NK-92 treated with Interleukin-12 subunit alpha and Interleukin-12 subunit beta, amount 100 ng/mL, for 24 hours (cell line): ENCODE measurements around the gene SGCA.

Experiments
- DNase-seq: peaks from one replicate; lab custom pipeline; 2025; lab: John Stamatoyannopoulos, UW

The SGCA gene

DNA sequence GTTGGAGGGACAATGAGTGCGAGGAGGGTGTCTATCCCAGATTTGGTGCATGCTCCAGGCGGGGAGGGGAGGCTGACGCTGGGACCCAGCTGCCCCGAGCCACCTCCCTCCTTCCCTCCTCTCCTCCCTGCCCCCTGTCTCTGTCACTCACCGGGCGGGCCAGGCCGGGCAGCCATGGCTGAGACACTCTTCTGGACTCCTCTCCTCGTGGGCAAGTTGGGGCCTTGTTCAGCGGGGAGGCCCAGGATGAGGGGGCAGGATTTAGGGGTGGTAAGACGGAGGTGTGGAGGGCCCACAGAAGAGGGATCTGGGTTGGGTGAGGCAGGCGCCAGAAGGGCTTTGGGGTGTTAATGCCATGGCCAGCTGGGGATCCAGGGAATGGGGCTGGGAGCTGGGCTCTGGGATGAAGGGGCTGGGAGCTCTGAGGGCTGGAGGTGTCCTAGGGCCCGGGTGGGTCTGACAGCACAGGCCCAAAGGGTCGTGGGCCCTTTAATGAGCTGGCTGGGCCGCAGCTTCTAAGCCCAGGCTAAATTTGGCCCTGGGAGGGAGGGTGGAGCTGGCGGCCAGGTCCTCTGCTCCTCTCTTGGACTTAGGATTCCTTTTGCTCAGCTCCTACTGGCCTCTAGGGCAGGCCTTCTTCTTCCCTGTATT lies at the start of gene SGCA:
SGCA (plus strand) TSS at position 139 of the 651 bp plus-strand sequence; CDS start at position 175, 36 bp downstream.
- no peak for DNase-seq

DNA sequence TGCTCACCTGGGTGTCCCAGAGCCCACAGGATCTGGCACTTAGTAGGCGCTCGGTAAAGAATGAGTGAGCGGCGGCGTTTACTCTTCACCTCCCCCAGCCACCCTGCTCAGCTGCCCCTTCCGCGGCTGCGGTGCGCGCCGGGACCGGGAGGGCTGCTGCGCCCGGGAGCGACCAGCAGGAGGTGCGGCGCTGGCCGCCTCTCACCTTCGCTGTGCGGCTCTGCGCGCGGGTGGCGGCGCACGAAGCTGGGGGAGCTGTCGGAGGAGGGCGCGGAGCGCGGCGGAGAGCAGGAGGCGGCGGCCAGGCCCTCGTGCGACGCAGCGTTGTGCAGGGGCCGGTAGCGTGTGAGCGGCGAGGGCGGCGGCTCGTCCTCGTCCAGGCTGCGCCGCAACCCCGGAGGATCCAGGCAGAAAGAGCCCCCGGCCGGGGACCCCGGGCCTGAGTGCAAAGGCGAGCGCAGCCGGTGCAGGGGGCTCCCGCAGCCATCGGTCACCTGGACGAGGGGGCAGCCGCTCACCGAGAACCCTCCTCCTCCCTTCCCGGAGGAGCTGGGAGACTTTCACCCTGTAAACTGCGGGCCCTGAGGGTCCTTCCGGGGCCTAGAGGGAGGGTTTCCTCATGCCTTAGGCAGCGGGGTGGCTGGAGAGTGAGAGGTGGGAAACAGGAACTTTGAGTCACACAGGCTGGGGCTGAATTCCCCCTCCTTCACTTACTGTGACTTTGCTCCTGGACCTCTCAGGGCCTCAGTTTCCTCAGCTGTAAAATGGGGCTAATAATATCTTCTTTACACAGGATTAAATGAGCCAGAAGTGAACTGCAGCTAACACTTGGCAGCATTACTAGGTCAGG lies 48.4 kb upstream of the SGCA start:
- DNase-seq = no peak

DNA sequence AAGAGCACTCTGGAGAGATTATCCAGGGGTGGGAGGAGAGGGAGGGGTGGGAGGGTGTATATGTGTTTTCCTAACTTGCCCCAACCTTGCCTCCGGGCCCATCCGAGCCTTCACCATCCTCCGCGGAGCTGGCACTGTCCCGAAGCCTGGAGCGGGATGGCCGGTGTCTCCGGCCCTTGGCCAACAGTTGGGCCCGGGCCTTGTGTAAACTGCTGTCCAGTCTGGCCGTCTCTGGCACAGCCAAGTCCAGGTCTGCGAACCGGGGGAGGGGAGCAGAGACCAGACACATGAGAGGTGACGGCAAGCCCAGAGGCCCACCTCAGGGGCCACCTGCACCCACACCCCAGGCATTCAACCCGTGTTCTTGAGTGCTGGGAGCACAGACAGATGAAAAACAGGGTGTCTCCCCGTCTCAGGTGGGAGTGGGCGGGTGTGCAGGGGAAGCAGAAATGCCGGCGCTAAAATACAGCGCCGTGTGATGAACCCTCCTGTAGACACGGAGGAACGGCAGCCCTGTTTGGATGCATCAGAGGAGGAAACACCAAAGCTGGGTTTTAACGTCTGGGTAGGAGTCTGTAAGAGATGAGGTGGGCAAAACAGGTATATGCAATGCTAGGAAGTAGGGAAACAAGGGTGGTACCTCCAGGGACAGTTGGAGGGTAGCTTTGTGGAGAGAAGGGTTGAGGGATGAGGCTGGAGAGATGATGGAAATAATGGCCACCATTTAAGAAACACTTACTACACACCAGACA lies 47.6 kb upstream of the SGCA start:
- no peak for DNase-seq

DNA sequence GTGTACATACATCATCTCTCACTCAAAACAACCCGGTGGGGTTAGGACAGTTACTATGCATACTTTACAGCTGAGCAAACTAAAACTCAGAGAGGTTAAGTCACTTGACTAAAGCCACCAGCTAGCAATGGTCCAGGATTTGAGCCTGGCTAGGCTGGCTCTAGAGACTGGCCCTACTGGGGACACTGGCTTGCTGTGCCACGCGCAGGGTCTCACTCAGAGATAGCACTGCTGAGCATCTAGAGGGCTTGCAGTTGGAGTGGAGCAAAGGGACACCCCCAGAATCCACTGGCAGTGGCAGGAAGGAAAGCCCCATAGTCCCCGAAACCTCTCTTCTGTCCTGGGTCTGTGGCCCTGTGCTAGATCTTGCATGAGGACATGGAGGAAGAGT lies 47.0 kb upstream of the SGCA start:
- DNase-seq = no peak

DNA sequence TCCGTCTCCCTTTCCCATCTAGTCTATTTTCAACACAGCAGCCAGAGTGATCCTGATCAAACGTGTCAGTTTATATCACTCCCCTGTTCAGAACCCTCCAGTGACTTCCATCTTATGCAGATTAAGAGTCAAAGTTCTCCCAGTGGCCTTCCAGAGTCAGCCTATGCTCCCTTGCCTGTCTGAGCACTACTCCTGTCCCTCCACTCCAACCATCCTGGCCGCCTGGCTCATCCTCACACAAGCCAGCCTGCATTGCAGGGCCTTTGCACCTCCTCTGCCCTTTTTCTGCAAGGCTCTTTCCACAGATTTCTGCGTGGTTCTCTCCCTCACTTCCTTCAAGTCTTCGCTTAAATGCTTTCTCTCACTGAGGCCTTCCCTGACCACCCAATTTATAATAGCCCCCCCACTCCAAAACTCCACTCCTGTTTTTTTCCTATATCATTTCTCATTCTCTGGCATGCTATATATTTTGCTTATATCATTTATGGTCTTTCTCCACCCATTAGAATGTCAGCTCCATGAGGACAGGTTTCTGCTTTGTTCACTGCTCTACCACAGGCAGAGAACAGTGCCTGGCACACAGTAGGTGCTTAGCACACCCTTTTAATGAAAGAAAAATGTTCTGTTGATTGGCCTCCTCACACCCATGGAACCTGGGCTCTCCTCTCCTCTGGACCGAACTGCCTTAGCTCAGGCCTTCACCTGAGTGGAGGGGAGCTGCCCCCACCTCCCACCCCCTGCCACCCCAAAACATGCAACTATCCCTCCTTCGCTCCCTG lies 45.1 kb upstream of the SGCA start:
- no peak for DNase-seq

DNA sequence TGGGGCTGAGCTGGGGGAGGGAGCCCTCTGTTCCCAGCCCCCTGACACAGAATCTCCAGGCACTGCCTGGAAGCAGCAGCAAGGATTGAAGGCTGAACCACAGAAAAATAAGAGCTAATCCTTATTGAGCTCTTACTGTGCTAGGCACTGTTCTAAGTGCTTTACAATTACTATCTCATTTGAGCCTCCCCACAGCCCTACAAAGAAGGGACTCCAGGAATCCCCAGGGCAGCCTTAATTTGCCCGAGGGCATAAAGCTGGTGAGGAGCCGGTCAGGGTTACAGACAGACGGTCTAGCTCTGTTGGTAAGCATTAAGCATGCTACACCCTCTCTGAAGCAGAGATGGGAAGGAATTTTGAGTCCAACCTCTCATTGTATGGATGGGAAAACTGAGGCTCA lies 42.9 kb upstream of the SGCA start:
- DNase-seq = no peak

DNA sequence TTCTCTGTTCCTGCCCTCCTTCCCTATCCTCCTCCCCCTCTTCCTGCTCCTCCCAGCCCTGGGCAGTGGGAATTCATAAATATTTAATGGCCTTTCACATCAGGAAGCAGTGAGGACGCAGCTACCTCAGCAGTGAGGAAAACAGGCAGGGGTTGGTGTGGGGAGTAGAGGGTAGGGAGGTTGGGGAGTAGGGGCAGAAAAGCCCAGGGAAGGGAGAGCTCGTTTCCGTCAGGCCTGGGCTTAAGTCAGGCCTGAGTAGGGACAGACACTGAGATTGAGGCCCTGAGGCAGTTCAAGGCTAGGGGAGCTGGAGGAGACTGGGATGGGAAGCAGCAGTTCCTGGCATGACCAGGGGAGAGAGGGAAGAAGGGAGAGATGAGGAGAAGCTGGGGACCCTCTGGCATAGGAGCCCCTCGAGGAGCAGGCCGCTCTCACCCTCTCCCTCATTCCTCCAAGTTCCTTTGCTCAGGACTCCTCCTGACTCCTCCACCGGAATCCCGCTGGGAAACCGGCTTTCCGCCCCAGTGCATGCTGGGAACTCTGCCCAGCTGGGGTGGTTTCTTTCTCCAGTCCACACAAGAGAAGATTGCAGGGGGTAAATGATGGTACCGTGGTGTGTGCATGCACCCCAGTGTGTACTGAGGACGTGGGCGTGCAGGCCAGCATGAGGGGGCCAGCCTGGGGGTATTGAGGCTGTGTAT lies 42.0 kb upstream of the SGCA start:
- DNase-seq = no peak

DNA sequence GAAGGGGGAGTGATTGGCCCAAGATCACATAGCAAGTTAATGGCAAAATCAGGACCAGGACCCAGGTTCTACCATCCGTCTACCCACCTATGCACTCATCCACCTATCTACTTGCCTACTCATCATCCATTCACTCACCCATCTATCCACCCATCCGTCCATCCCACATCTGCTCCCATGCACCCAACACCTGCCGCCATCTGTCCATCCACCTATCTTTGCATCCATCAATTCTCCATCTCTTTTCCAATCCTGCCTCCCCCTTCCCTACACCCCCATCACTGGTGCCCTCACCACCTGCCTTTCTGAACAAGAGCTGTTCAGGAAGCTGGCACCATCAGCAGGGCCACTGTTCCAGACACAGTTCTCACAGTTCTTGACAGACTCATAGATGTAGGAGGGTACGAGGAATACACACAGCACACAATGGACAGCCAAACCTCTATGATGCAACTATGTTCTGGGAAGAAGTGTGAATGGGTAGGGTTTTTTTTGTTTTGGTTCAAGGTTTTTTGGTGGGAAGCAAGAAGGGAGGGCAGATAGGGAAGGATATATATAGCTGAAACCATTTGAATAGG lies 40.3 kb upstream of the SGCA start:
- DNase-seq = no peak

DNA sequence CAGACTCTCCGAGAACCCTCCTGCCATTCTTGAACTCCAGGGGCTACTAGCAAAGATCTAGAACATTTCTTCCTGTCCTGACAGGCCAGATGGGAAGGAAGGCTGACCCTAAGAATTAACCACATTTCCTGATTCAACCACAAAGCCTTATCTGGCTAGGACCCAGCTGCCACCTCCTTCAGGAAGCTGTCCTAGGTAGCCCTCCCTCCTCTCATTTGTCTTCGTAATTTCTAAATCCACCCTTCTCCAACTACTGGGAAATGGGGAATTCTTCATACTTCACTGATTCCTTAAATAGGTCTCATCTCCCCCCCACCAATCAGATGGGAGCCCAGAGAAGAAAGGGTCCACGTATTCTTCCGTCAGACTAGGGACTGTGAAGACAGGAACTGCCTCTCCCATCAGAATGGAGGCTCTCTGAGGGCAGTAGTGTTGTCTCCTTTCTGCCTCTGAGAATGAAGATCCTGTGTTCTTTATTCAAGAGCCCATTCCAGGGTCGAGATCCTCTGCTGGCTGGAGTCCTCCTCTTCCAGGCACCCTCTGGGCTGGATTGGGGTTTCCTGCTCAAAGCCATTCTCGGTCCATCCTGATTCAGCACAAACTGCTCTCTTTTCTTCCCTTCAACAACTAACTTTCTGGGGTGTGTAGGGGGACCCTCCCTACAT lies 38.0 kb upstream of the SGCA start:
- DNase-seq = no peak

DNA sequence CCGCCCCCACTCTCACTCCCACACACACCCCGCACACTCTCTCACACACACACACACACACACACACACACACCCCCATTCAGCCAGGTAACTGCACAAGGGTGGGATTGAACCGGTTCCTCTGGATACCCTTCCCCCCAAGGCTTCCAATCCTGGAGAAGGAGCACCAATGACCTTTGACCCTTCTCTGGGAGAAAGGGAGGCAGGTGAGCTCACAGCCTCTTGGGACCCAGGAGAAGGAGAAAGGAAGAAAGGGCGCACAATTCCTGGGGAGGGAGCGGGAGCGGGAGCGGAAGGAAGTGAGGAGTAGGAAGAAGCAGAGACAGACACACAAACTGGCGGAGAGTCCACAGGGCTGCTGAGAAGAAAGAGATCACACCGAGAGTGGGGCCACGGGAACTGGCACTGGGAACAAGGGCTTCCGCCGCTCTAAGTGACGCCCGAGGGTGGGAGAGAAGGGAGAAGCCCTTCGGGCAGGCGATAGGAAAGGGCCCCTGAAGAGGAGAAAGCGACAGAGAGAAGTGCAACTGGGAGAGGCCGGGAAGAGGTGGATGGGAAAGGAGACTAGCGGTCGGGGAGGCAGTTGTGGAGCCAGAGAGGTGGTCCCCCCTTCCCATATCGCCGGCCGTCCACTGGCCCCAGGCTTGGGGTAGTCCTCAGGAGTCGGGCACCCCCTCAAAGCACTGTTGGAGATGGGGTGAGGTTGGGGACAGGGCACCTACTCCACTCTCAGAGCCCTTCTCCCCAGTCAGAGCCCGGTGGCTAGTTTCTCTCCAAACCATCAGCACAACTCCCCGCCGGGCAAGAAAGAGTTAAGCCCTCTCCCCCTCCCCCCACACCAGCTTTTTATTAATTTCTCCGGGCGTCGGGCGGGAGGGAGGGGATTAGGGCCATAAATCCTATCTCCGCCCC lies 37.1 kb upstream of the SGCA start:
- DNase-seq = no peak

DNA sequence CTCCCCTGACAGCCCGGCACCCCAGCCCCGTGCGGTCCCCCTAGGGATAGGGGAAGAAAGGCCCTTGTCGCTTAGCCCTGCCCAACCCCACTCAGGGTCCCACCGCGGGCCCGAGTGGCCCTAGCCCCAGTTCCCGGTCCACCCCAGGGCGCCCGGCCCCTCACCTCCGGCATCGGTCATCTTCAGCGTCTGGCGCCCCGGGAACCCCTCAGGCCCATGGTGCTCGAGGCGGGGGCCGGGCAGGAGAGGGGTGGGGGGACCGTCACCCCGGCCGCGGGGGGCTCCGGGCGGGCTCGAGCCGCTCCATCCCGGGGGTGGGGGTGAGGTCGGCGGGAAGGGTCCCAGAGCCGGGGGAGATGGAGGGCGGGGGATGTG lies 36.5 kb upstream of the SGCA start:
- DNase-seq = no peak

DNA sequence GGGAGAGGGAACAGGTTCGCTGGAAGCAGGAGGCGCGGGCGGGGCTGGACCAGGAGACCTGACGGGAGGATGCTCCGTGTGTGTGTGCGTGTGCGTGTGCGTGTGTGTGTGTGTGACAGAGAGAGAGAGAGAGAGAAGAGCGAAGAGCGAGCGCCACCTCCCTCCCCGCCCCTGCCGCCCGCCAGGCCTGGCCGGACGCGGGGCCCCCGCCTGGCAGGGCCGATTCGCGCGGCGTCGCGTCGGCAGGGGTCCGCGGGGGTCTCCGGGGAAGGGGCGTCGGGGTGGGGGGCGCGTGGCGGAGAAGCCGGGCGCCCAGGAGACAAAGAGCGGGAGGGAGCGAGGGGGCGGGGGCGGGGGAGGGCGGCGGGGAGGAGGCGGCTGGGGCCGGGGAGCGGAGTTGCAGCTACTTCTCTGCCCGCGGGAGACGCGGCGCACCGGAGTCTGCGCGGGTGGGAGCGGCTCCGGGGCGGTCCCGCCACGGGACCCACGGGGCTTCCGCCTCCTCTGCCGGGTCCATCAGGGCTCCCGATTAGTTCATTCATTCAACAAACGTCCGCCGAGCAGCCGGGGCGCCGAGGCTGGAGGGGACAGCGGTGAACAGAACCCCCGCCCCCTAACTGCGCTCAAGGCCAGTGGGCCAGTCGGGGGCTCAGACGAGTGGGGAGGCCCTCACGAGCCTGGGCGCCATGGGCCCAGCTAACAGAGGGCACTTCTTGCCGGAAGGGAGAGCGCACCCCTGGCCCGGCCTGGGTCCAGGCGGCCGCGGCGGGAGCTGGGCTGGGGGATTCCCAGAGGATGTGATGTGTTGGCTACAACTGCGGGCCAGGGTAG lies 35.9 kb upstream of the SGCA start, which contains the start of gene SAMD14:
SAMD14 (minus strand) TSS at position 433 of the 831 bp plus-strand sequence. CDS start 5,201 bp downstream, outside the sequence.
- no peak for DNase-seq

DNA sequence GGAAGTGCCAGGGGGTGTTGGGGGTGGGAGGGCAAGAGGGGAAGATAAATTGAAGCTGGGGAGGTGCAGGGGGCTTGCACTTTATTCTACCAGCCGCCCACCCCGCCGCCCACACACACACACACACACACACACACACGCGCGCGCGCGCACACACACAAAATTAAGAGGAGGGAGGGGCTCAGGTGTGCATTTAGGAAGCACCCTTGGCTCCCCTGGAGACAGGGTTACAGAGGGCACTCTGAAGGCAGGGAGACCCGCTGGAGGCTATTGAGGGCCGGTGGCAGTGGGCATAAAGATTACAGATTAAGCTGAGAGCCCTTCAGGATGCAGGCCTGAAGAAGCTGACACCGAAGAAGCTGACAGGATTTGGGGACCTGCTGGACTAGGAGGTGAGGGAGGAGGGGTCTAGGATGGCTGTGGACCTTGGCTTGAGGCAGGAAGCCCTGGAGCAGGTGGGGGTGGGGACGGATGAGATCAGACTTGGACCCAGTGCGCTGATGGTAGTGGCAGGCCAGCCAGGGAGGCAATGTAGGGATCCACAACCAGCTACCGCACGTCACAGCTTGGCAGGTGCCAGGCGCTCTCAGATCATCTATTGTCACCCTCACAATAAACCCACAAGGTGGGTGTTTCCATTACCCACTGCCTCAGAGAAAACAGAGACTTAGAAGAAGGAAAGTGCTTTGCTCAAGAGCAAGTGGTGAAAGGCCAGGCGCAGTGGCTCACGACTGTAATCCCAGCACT lies 35.1 kb upstream of the SGCA start:
- DNase-seq = no peak

DNA sequence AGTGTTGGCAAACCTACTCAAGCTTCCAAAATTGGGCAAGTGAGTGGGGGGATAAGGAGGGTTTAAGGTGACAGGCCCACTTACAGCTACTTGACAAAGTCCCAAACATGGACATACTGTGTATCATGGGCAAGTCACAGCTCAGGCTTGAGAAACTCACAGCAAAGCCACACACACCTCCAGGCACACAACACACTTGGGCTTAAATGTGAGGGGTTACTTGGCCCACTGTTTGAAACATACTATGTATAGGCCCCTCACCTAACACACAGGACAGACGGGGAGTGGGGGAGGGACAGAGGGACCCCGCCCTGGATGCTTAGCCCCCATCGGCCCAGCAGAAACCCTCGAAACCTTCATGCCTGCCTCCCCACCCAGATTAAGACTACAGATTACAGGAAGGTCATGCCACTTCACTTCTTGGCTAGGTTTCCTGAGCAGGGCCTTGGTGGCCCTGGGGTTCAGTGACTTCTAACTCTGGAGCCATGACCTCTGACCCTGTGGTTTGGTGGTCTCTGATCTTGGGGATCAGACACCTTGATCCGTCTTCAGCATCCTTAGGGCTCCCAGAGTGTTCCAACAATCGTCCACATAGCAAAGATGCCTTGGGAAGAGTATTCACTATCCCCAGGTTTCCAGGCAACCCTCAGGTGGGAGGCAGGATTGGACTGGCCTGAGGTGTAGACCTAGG lies 33.6 kb upstream of the SGCA start:
- no peak for DNase-seq

DNA sequence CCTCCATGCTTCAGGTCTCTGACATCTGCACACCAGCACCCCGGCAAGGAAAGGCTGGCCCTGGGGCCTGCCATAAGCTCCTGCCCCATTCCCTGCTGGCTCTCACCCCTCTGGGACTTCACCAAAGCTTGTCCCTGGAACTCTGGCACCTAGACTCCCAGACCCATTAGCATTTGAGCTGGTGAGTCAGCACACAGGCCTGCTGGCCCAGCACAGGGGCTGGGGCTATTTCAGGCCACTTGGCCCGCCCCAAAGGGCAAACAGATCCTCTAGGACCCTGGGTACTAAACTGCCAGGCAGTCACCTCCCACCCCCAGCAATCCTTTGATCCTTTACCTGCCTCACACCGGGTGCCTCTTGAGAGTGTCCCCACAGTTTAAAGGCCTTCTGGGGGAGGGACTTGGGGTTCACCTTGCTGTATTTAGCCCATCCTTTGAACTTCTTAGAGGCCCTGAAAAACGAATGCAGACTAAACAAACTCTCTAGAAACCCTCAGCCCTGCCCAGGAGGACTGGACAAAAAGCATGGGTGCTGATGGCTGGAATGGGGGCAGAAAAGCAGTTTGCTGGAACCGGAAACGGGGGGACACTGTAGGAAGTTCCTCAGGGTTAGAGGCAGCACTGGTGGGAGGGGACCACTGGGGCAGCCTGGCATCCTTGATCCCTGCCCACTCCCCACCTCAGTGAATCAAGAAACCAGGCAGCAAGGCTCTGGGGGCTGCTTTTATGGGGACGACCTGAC lies 32.6 kb upstream of the SGCA start:
- no peak for DNase-seq

DNA sequence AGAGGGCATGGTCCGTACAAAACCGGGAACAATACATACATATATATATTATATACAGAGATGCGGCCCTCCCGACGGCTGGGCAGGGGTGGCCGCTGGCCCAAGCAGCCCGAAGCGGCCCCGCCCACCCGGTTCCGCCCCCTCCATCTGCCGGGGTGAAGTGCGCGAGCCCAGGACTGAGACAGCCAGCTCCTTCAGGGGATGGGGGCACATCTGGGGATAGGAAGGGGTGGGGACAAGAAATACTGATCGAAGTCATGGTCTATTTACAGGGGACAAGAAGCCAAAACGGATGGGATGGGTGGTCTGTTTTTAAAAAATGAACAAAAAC lies 32.1 kb upstream of the SGCA start:
- DNase-seq = no peak
